OCI-LY3 (cell line): ENCODE data around the gene SDSL.

Experiments
- CTCF ChIP-seq: fragments of 200-600, 300-600 bp; sonication (generic); IDR thresholded peaks from 2 replicates; pipeline ENCODE4 v1.5.1; 2014; ENCODE audit warnings: antibody characterized with exemption, low read length, low read depth
- EZH2phosphoT487 ChIP-seq: fragments of 200-600 bp; shearing (Covaris generic); IDR thresholded peaks from 2 replicates; pipeline ENCODE4 v1.6.1; 2018; ENCODE audit warnings: antibody characterized with exemption, mixed run types, low read depth

GRCh38 chr12:113449299-113449698, 27.1 kb downstream of the SDSL start:
- TF ChIP-seq CTCF (no peak), EZH2phosphoT487 (no peak)
